ENCODE results near the gene TNFAIP8L3. TPM values are rescaled to one million over a fixed set of nuclear protein-coding genes. Genes with fewer than 3 reads are reported as not detected.
"Not testable (repeated sequence)": the region's sequence is repeated elsewhere in the genome, so short reads cannot be mapped to it uniquely, and the experiment has no call there.

TNFAIP8L3 gene
- total and polyA plus RNA-seq, 7 donors: 0.52 to 47.3 (median 0.78) TPM

DNA sequence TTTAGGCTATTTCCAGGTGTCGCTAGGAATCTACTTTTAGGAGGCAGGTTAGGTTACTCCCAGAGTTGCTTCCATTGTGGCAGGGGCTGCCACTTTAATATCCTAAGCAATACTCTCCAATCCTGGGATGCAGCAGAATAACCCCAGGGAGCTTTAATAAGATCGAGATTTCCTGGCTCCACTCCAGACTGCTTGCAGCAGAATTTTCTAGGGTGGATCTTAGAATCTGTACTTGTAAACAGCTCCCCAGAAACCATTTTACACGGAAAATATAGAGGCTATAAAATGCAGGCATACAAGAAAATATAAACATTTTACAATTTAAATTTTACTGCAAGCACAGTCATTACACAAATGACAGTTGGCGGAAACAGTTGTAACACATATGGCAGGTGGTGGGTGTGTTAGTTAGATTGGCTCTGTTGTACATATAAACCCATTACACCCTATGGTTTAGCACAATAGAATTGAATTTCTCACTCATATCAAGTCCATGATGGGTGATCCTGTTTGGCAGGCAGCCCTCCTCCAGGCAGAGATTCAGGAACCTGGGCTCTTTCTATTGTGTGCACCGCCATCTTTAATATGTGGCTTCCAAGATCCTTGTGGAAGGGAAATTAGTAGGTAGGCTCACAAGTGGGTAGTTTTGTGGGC is 35.0 kb upstream of the TNFAIP8L3 start:
- intact Hi-C loops (cut with DNase I): no loop called here
- 62 to 70% (median 69%) methylated on average over 5 of the region's 5 CpGs for WGBS, 3 donors
- no peaks in the 10 kb centered on the region for H3K36me3 ChIP-seq (ENCODE audit: insufficient read depth in 1 of 2, low read depth in 1 of 2)

DNA sequence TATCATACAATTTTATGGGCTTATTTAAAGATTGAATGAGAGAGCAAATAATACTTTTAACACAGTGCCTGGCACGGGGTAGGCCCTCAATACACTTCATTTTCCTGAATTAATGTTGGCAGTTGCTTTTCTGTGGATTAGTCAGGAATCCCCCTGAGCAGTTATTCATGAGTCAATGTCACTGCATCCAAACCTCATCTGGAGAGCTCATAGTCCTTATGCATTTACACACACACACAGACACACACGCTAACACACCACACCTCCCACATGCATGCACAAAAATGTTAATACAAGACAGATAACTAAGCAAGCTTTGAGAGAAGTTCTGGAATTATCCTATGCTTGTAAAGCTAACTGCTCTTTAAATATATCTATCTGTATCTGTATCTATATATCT is 34.0 kb upstream of the TNFAIP8L3 start:
- intact Hi-C loops (cut with DNase I): no loop called here
- no peaks in the 10 kb centered on the region for H3K9me3 ChIP-seq
- H3K27ac ChIP-seq: no peak overlapping the region
- no peak for ATAC-seq
- H3K36me3 ChIP-seq (ENCODE audit: insufficient read depth in 1 of 2, low read depth in 1 of 2): no peaks in the 10 kb centered on the region
- 92 to 96% (median 95%) methylated on average over 2 of the region's 2 CpGs for WGBS, 3 donors
- DNase-seq: no peak
- H3K4me3 ChIP-seq: no peak overlapping the region
- no peaks in the 10 kb centered on the region for H3K4me1 ChIP-seq
- TF ChIP-seq, protein P1, sequence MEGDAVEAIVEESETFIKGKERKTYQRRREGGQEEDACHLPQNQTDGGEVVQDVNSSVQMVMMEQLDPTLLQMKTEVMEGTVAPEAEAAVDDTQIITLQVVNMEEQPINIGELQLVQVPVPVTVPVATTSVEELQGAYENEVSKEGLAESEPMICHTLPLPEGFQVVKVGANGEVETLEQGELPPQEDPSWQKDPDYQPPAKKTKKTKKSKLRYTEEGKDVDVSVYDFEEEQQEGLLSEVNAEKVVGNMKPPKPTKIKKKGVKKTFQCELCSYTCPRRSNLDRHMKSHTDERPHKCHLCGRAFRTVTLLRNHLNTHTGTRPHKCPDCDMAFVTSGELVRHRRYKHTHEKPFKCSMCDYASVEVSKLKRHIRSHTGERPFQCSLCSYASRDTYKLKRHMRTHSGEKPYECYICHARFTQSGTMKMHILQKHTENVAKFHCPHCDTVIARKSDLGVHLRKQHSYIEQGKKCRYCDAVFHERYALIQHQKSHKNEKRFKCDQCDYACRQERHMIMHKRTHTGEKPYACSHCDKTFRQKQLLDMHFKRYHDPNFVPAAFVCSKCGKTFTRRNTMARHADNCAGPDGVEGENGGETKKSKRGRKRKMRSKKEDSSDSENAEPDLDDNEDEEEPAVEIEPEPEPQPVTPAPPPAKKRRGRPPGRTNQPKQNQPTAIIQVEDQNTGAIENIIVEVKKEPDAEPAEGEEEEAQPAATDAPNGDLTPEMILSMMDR (IDR thresholded peaks at IDR 0.05): no peak
- H3K27me3 ChIP-seq (ENCODE audit: insufficient read depth in 3 of 3, low read length in 2 of 3): peaks cover 0 to 2% (median 1%) of the 10 kb centered on the region in 3 donors

More for the DNA sequence above, 35.0 kb upstream of the TNFAIP8L3 start:
- TF ChIP-seq, protein P1 (IDR thresholded peaks at IDR 0.05): no peak
- ATAC-seq (no peak), DNase-seq (no peak)
- no peaks in the 10 kb centered on the region for H3K9me3 ChIP-seq
- H3K27ac ChIP-seq: no peak overlapping the region
- H3K4me3 ChIP-seq: no peak overlapping the region
- peaks cover 0 to 2% (median 0%) of the 10 kb centered on the region in 3 donors for H3K27me3 ChIP-seq (ENCODE audit: insufficient read depth in 3 of 3, low read length in 2 of 3)
- H3K4me1 ChIP-seq: no peaks in the 10 kb centered on the region

DNA sequence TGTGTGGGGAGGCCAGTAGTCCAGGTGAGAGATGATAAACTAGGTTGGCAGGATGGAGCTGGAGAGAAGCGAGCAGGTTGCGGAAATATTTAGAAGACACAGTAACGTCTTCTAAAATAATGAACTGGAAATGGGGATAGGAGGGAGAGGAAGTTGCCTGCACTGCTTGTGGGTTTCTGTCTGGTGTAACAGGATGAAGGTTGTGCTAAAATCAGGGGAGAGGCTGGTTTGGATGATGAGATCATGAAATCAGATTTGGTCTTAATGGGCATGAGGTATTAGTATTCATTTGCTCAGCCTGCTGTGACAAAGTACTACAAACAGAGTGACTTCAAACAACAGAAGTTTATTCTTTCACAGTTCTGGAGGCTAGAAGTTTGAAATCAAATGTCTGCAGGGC is 32.1 kb upstream of the TNFAIP8L3 start:
- 78 to 83% (median 81%) methylated on average over 3 of the region's 3 CpGs for WGBS, 3 donors
- Histone ChIP-seq H3K9me3 (no peaks in the 10 kb centered on the region), H3K4me1 (no peaks in the 10 kb centered on the region), H3K27ac (no peak overlapping the region), H3K27me3 (ENCODE audit: insufficient read depth in 3 of 3, low read length in 2 of 3) (peaks cover 0 to 2% (median 1%) of the 10 kb centered on the region in 3 donors), H3K36me3 (ENCODE audit: insufficient read depth in 1 of 2, low read depth in 1 of 2) (no peaks in the 10 kb centered on the region), H3K4me3 (no peak overlapping the region)
- no peak for DNase-seq
- TF ChIP-seq, protein P1 (IDR thresholded peaks at IDR 0.05): no peak
- ATAC-seq: no peak
- intact Hi-C loops (cut with DNase I): no loop called here

DNA sequence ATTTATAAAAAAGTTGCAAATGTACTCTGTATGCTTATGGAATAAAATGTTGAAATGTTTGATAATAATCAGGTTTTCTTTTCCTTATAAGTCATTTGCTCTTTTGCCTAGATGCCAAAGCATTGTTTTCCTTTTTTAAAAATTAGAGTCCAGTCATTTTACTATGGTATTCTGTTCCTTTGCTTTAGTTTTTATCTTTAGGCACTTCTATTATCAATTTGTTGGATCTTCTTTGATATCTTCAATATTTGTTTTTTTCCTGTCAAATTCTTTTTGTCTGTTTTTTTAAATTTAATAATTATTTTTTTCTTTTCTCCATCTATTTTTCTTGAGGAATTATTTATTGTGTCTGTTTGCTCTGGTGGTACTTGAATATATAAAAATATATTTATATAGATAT is 28.3 kb upstream of the TNFAIP8L3 start:
- intact Hi-C loops (cut with DNase I); H3K9me3 ChIP-seq; H3K27ac ChIP-seq; H3K27me3 ChIP-seq (ENCODE audit: insufficient read depth in 3 of 3, low read length in 2 of 3); H3K4me3 ChIP-seq; DNase-seq; ATAC-seq; H3K36me3 ChIP-seq (ENCODE audit: insufficient read depth in 1 of 2, low read depth in 1 of 2); H3K4me1 ChIP-seq: not testable (repeated sequence)

DNA sequence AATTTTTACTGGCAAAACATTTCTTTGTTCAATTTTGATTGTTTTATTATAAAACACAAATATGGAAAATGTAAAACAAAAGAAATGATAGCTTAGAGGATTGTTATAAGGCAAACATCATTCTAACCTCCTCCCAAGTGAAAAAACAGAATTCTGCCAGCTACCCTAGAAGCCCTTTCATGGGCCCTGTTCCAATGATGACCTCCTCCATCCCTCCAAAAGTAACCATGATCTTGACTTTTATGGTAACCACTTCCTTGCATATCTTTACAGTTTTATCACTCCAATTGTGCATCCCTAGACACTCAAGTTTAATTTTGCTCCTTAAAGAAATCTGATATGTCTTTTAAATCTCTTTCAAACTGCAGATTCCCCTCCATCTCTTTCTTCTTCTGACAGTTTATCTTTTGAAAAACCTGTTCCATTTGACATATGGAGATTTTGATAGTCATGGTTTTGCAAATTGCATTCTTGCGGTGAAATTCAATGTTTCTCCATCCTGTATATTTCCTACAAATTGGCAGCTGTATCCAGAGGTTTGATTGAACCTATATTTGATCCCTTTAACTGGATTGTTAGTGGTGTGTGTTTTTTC is 27.0 kb upstream of the TNFAIP8L3 start:
- ATAC-seq: no peak
- H3K27ac ChIP-seq: no peak overlapping the region
- no peaks in the 10 kb centered on the region for H3K9me3 ChIP-seq
- no peak overlapping the region for H3K4me3 ChIP-seq
- intact Hi-C loops (cut with DNase I): no loop called here
- no peaks in the 10 kb centered on the region for H3K4me1 ChIP-seq
- WGBS, 3 donors: 97 to 100% (median 100%) methylated on average over 1 of the region's 1 CpG
- H3K27me3 ChIP-seq (ENCODE audit: insufficient read depth in 3 of 3, low read length in 2 of 3): peaks cover 0 to 1% (median 0%) of the 10 kb centered on the region in 3 donors
- TF ChIP-seq, protein P1 (IDR thresholded peaks at IDR 0.05): no peak
- no peaks in the 10 kb centered on the region for H3K36me3 ChIP-seq (ENCODE audit: insufficient read depth in 1 of 2, low read depth in 1 of 2)
- no peak for DNase-seq

Data from psoas muscle (tissue), 8 donors.